BLaER1 treated with 17β-estradiol and CSF1 and Interleukin-3, amounts not matched to agents 10 nM and 100 nM (cell line): ENCODE results near the gene KCNQ1OT1.
A peak's percentile ranks its signal among the peaks of the same experiment; 100 is the strongest.

Source experiments
- H3K27ac ChIP-seq, 11 experiments: shearing (Covaris generic); formaldehyde crosslinking; 2 replicates each; pipeline ENCODE4 v1.8.1; 2022
- H3K27me3 ChIP-seq, 11 experiments: shearing (Covaris generic); formaldehyde crosslinking; 2 replicates each; pipeline ENCODE4 v1.8.1; 2022
- H3K36me3 ChIP-seq, 11 experiments: shearing (Covaris generic); formaldehyde crosslinking; 2 replicates each; pipeline ENCODE4 v1.8.1; 2022
- H3K4me1 ChIP-seq, 10 experiments: shearing (Covaris generic); formaldehyde crosslinking; 2 replicates each; pipeline ENCODE4 v1.8.1; 2022
- H3K4me2 ChIP-seq, 11 experiments: shearing (Covaris generic); formaldehyde crosslinking; 2 replicates each; pipeline ENCODE4 v1.8.1; 2022
- H3K4me3 ChIP-seq, 10 experiments: shearing (Covaris generic); formaldehyde crosslinking; 2 replicates each; pipeline ENCODE4 v1.8.1; 2022
- H3K9ac ChIP-seq, 11 experiments: shearing (Covaris generic); formaldehyde crosslinking; 2 replicates each; pipeline ENCODE4 v1.8.1; 2022
- H3K9me3 ChIP-seq, 11 experiments: shearing (Covaris generic); formaldehyde crosslinking; replicated peaks in 1 of 11; 2 replicates each; pipeline ENCODE4 v1.8.1; 2022
- H4K20me1 ChIP-seq, 11 experiments: shearing (Covaris generic); formaldehyde crosslinking; 2 replicates each; pipeline ENCODE4 v1.8.1; 2022
- Cebpa-rat ChIP-seq, 11 experiments: shearing (Covaris generic); IDR thresholded peaks; 2 replicates each; pipeline ENCODE4 v1.8.1; 2022

The KCNQ1OT1 gene

GRCh38 chr11:2732261-2732939 is 32.6 kb upstream of the KCNQ1OT1 start:
- H4K20me1 ChIP-seq, result peaks cover 0 to 15% (median 0%) of the 10 kb centered on the region in 11 experiments; a peak in 4 of 22 replicates
- H3K27me3 ChIP-seq, result no peaks in the 10 kb centered on the region
- H3K9me3 ChIP-seq, result no peaks in the 10 kb centered on the region

GRCh38 chr11:2731130-2732125 is 31.6 kb upstream of the KCNQ1OT1 start:
- H3K36me3 ChIP-seq, result no peaks in the 10 kb centered on the region
- H3K4me2 ChIP-seq, result peak overlapping the region in 10 of 11 experiments; percentile 4 to 88 (median 43); a peak in 18 of 22 replicates
- TF ChIP-seq Cebpa-rat (IDR thresholded peaks at IDR 0.05), result no peak
- H3K27ac ChIP-seq, result no peak overlapping the region
- H3K9ac ChIP-seq, result peak overlapping the region in 1 of 11 experiments; percentile 16; a peak in 1 of 22 replicates
- peaks cover 0 to 15% (median 0%) of the 10 kb centered on the region in 11 experiments; a peak in 4 of 22 replicates for H4K20me1 ChIP-seq
- H3K27me3 ChIP-seq, result no peaks in the 10 kb centered on the region
- H3K4me3 ChIP-seq, result no peak overlapping the region
- no peaks in the 10 kb centered on the region for H3K9me3 ChIP-seq
- peaks cover 33 to 81% (median 67%) of the 10 kb centered on the region in 10 experiments for H3K4me1 ChIP-seq

More at GRCh38 chr11:2732261-2732939, 32.6 kb upstream of the KCNQ1OT1 start:
- no peak overlapping the region for H3K9ac ChIP-seq
- peaks cover 42 to 81% (median 71%) of the 10 kb centered on the region in 10 experiments for H3K4me1 ChIP-seq
- H3K27ac ChIP-seq, result no peak overlapping the region
- H3K36me3 ChIP-seq, result no peaks in the 10 kb centered on the region
- H3K4me2 ChIP-seq, result peak overlapping the region in 10 of 11 experiments; percentile 4 to 88 (median 57); a peak in 14 of 22 replicates
- H3K4me3 ChIP-seq, result no peak overlapping the region
- TF ChIP-seq Cebpa-rat (IDR thresholded peaks at IDR 0.05), result no peak

DNA sequence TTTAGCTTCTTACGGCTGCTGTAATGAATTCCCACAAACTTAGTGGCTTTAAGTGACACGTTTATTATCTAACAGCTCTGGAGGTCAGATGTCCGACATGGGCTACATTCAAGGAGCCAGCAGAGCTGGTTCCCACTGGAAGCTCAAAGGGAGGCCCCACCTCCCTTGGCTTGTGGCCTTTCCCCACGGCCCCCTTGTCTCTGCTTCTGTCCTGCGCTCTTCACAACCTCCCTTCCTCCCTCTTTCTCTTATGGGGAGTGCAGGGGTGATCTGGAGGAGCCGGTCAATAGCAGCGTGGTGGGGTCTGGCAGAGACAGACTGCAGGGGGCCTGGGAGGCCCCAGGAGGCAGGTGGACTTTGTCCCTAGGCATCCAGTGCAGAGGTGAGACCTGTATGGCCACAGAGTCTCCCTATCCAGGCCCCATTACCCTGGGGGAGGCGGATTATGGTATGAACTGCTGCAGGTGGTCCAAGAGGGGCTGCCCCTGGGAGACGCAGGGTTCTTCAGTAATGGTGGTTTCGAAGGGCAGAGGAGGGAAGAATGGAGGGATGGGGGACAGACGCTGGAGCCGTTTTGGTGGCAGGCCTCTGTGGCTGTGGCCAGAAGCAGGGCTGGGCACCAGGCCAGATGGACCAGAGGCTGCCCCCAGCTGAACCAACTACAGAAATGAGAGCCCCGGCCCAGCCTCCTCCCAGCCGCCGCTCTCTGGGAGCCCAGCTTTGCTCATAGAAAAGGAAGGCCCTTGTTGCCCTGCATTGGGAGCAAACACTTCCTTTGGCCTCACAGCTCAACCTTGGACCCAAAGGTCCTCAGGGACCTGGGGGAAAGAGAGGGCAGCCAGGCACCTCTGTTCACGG is 30.7 kb upstream of the KCNQ1OT1 start:
- no peaks in the 10 kb centered on the region for H3K9me3 ChIP-seq
- TF ChIP-seq Cebpa-rat (IDR thresholded peaks at IDR 0.05), result no peak
- H3K36me3 ChIP-seq, result no peaks in the 10 kb centered on the region
- H3K4me1 ChIP-seq, result peaks cover 33 to 87% (median 70%) of the 10 kb centered on the region in 10 experiments
- peaks cover 0 to 15% (median 0%) of the 10 kb centered on the region in 11 experiments; a peak in 4 of 22 replicates for H4K20me1 ChIP-seq
- peak overlapping the region in 6 of 11 experiments; percentile 11 to 88 (median 58); a peak in 9 of 22 replicates for H3K4me2 ChIP-seq
- H3K27ac ChIP-seq, result no peak overlapping the region
- no peak overlapping the region for H3K4me3 ChIP-seq
- H3K27me3 ChIP-seq, result no peaks in the 10 kb centered on the region
- H3K9ac ChIP-seq, result no peak overlapping the region; a peak in 2 of 22 replicates

- Histone ChIP-seq H3K4me1 (peaks cover 33 to 87% (median 66%) of the 10 kb centered on the region in 10 experiments), H3K27me3 (no peaks in the 10 kb centered on the region), H3K4me3 (no peak overlapping the region), H3K27ac (no peak overlapping the region), H3K9ac (no peak overlapping the region), H3K9me3 (no peaks in the 10 kb centered on the region), H3K4me2 (no peak overlapping the region), H4K20me1 (peaks cover 0 to 15% (median 0%) of the 10 kb centered on the region in 11 experiments; a peak in 4 of 22 replicates), H3K36me3 (no peaks in the 10 kb centered on the region)
- no peak for TF ChIP-seq Cebpa-rat (IDR thresholded peaks at IDR 0.05)
Measured at GRCh38 chr11:2729841-2730240, 30.0 kb upstream of the KCNQ1OT1 start.

- H3K4me3 ChIP-seq, result no peak overlapping the region; a peak in 1 of 20 replicates
- H3K9ac ChIP-seq, result no peak overlapping the region; a peak in 3 of 22 replicates
- H3K27ac ChIP-seq, result no peak overlapping the region
- H3K9me3 ChIP-seq, result no peaks in the 10 kb centered on the region
- H3K36me3 ChIP-seq, result no peaks in the 10 kb centered on the region
- no peaks in the 10 kb centered on the region for H3K27me3 ChIP-seq
- peak overlapping the region in 9 of 11 experiments; percentile 43 to 76 (median 65); a peak in 17 of 22 replicates for H3K4me2 ChIP-seq
- H4K20me1 ChIP-seq, result peaks cover 0 to 15% (median 0%) of the 10 kb centered on the region in 11 experiments; a peak in 4 of 22 replicates
- TF ChIP-seq Cebpa-rat (IDR thresholded peaks at IDR 0.05), result no peak
- peaks cover 26 to 80% (median 56%) of the 10 kb centered on the region in 10 experiments for H3K4me1 ChIP-seq
Measured at GRCh38 chr11:2728663-2729332, 29.0 kb upstream of the KCNQ1OT1 start.

DNA sequence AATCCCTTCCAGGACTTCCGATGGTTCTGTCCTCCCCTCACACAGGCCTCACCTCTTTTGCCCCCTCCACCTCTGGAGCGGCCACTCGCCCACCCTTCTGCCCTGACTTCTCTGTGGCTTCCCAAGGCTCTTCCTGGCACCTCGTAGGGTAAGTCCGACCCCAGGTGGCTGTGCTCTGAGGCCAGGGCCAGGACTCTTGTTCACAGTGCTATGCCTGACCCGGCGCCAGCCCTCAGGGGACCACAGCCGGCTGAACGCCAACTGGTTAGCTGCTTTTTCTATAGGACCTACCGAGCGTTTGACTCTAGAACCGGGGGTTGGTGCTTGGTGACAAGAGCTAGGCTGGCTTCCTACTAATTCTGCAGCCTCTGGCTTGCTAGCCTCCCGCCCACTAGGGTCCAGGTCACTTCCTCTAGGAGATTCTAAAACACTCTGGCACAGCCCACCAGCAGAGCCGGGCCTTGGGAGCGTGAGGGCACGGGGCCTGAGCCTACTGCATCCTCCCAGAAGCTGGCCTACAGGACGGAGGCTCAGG is 28.4 kb upstream of the KCNQ1OT1 start:
- Histone ChIP-seq H3K9me3 (no peaks in the 10 kb centered on the region), H3K9ac (peak overlapping the region in 2 of 11 experiments; percentile 3; a peak in 4 of 22 replicates), H3K36me3 (no peaks in the 10 kb centered on the region), H4K20me1 (peaks cover 0 to 15% (median 0%) of the 10 kb centered on the region in 11 experiments; a peak in 4 of 22 replicates), H3K4me3 (no peak overlapping the region; a peak in 1 of 20 replicates), H3K27me3 (no peaks in the 10 kb centered on the region), H3K4me1 (peaks cover 20 to 80% (median 52%) of the 10 kb centered on the region in 10 experiments), H3K4me2 (peak overlapping the region; percentile 30 to 76 (median 64); a peak in 20 of 22 replicates), H3K27ac (no peak overlapping the region)
- no peak for TF ChIP-seq Cebpa-rat (IDR thresholded peaks at IDR 0.05)

DNA sequence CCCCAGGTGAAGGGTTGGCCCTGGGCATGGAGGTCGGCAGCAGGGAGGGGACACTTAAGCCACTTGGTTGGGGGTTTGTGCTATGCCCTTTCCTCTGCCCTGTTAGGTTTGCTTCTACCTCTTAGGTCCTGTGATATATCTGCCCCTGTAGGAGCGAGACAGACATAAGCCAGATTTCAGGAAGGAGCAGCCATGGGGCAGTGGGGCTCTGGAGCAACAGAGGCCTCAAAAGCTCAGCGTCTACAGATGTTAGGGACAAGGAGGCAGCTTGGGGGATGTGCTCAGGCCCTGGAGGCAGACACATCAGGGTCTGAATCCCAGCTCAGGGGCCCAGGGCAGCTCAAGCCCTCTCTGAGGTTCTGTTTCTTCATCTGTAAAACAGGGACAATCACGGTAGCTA is 27.2 kb upstream of the KCNQ1OT1 start:
- Histone ChIP-seq H3K9ac (no peak overlapping the region), H4K20me1 (peaks cover 0 to 11% (median 0%) of the 10 kb centered on the region in 11 experiments; a peak in 4 of 22 replicates), H3K36me3 (no peaks in the 10 kb centered on the region), H3K27me3 (no peaks in the 10 kb centered on the region), H3K4me3 (no peak overlapping the region), H3K9me3 (no peaks in the 10 kb centered on the region), H3K4me1 (peaks cover 17 to 80% (median 53%) of the 10 kb centered on the region in 10 experiments), H3K4me2 (peak overlapping the region in 3 of 11 experiments; percentile 65 to 76 (median 67); a peak in 4 of 22 replicates), H3K27ac (no peak overlapping the region)
- no peak for TF ChIP-seq Cebpa-rat (IDR thresholded peaks at IDR 0.05)
